Measurements from ENCODE around the gene C1S.

GRCh38 chr12:7058850-7059395 is 1.6 kb upstream of the C1S start:
- no peak for TF ChIP-seq POLR2A (IDR thresholded peaks at IDR 0.05)
- no peak for TF ChIP-seq CTCF (IDR thresholded peaks at IDR 0.05)
- TF ChIP-seq POLR2AphosphoS5 (IDR thresholded peaks at IDR 0.05; ENCODE audit: insufficient read depth in 1 of 2, low read depth in 1 of 2): no peak

Measured in vagina (tissue), 2 donors.